Measurements from ENCODE around the gene ARHGEF10L. TPM values are rescaled to one million over a fixed set of nuclear protein-coding genes. Genes with fewer than 3 reads are reported as not detected.

The ARHGEF10L gene
- total RNA-seq, 2 donors from 2014 or later, result 26.0 to 39.7 TPM

DNA sequence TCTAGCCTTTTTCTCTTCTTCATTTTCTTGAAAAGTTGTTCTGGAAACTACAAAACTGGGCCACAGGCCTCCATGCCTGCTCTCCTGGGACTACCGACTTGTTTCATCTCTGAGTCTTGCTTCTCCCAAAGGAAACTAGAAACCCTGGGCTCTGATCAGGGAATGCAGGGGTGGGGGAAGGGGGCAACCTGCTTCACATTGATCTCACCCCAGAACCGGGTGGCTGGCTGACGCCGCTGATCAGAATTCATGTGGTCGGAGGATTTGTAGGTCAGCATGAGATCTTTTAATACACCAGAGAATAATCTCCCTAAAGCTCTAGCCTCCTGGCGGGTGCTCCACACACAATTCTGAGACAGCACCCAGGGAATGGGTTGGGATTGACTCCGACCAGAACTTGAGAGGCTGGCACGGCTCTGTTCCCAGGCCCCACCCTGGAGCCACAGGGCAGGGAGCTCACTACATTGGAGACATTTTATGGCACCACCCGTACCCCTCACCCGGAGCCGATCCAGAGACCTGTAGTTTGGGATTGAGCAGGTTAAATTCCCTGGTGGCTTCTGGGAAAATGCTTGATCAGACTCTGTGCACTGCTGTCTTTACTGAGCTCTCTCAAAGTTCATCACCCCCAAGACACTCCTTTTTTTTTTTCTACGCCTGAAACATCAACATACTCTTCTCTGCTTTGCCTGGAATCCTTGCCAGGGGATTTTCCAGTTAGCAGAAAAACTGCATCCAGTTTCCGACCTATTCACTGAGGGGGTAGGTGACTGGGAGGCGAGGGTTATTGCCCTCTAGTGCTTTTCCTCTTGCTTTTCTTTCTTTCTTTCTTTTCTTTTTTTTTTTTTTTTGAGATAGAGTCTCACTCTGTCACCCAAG is 12.2 kb upstream of the ARHGEF10L start:
- no peaks in the 10 kb centered on the region for H3K27me3 ChIP-seq (replicated peaks; ENCODE audit: insufficient read depth)
- H3K27ac ChIP-seq, result peak overlapping the region; percentile 52 to 64
- WGBS, result 43% methylated on average over 14 of the region's 14 CpGs
- H3K4me3 ChIP-seq, result no peak overlapping the region
- no peaks in the 10 kb centered on the region for H3K4me1 ChIP-seq (replicated peaks)
- no peaks in the 10 kb centered on the region for H3K9me3 ChIP-seq
- intact Hi-C loops (cut with DNase I), result no loop called here
- no peaks in the 10 kb centered on the region for H3K36me3 ChIP-seq
- DNase-seq (ENCODE audit: low spot score), result peak; percentile 43
- TF ChIP-seq, protein P1, sequence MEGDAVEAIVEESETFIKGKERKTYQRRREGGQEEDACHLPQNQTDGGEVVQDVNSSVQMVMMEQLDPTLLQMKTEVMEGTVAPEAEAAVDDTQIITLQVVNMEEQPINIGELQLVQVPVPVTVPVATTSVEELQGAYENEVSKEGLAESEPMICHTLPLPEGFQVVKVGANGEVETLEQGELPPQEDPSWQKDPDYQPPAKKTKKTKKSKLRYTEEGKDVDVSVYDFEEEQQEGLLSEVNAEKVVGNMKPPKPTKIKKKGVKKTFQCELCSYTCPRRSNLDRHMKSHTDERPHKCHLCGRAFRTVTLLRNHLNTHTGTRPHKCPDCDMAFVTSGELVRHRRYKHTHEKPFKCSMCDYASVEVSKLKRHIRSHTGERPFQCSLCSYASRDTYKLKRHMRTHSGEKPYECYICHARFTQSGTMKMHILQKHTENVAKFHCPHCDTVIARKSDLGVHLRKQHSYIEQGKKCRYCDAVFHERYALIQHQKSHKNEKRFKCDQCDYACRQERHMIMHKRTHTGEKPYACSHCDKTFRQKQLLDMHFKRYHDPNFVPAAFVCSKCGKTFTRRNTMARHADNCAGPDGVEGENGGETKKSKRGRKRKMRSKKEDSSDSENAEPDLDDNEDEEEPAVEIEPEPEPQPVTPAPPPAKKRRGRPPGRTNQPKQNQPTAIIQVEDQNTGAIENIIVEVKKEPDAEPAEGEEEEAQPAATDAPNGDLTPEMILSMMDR (IDR thresholded peaks at IDR 0.05), result no peak
- peak; percentile 39 for TF ChIP-seq POLR2A (IDR thresholded peaks at IDR 0.05)
- peak; percentile 69 for TF ChIP-seq POLR2AphosphoS5 (IDR thresholded peaks at IDR 0.05)

DNA sequence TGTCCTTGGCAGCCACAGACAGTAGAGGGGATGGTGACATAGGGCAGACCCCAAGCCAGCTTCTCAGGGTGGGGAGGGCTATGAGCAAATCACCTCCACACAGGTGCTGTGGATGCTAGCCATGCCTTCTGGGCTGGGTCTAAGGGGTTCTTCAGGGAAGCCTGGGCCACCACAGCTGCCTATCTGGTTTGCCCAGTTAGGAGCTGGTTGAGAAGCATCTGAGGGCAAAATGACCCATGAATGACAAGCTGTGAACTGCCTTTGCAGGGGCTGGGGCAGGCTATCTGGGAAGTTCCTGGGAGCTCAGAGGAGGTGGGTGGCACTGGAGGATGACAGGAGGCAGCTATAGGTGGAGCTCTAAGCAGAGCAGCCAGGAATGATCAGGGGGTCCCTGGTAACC is 10.1 kb upstream of the ARHGEF10L start:
- no peaks in the 10 kb centered on the region for H3K36me3 ChIP-seq
- no peaks in the 10 kb centered on the region for H3K4me1 ChIP-seq (replicated peaks)
- intact Hi-C loops (cut with DNase I), result no loop called here
- H3K9me3 ChIP-seq, result no peaks in the 10 kb centered on the region
- H3K27me3 ChIP-seq (replicated peaks; ENCODE audit: insufficient read depth), result no peaks in the 10 kb centered on the region
- H3K27ac ChIP-seq, result no peak overlapping the region
- DNase-seq (ENCODE audit: low spot score), result no peak
- TF ChIP-seq POLR2A (IDR thresholded peaks at IDR 0.05), result no peak
- TF ChIP-seq, protein P1 (IDR thresholded peaks at IDR 0.05), result no peak
- TF ChIP-seq POLR2AphosphoS5 (IDR thresholded peaks at IDR 0.05), result no peak
- H3K4me3 ChIP-seq, result no peak overlapping the region

DNA sequence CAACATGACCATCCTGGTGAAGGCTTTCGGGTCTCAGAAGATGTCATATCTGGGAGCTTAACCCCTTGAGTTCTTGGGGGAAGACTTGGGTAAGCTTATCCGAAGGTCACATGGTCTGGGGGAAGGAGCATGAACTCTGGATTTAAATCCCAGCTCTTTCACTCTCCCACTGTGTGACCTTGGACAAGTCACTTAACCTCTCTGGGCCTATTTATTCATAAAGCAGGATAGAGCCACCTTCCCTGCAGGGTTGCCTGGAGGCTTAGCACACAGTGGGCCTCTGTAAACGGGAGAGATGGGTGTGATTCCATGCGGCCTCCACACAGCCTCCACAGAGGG is 8.2 kb upstream of the ARHGEF10L start:
- no peak for DNase-seq (ENCODE audit: low spot score)
- WGBS, result 49% methylated on average over 4 of the region's 4 CpGs
- H3K27ac ChIP-seq, result peak overlapping the region; percentile 65 to 84
- H3K36me3 ChIP-seq, result no peaks in the 10 kb centered on the region
- no peak overlapping the region for H3K4me3 ChIP-seq
- intact Hi-C loops (cut with DNase I), result loop anchor here (1.0 kb wide), 1 partner anchor 38 kb away; no protein-coding TSS in a partner anchor
- no peaks in the 10 kb centered on the region for H3K9me3 ChIP-seq
- TF ChIP-seq, protein P1 (IDR thresholded peaks at IDR 0.05), result no peak
- TF ChIP-seq POLR2AphosphoS5 (IDR thresholded peaks at IDR 0.05) (no peak), POLR2A (IDR thresholded peaks at IDR 0.05) (no peak)
- no peaks in the 10 kb centered on the region for H3K27me3 ChIP-seq (replicated peaks; ENCODE audit: insufficient read depth)
- H3K4me1 ChIP-seq (replicated peaks), result no peaks in the 10 kb centered on the region

DNA sequence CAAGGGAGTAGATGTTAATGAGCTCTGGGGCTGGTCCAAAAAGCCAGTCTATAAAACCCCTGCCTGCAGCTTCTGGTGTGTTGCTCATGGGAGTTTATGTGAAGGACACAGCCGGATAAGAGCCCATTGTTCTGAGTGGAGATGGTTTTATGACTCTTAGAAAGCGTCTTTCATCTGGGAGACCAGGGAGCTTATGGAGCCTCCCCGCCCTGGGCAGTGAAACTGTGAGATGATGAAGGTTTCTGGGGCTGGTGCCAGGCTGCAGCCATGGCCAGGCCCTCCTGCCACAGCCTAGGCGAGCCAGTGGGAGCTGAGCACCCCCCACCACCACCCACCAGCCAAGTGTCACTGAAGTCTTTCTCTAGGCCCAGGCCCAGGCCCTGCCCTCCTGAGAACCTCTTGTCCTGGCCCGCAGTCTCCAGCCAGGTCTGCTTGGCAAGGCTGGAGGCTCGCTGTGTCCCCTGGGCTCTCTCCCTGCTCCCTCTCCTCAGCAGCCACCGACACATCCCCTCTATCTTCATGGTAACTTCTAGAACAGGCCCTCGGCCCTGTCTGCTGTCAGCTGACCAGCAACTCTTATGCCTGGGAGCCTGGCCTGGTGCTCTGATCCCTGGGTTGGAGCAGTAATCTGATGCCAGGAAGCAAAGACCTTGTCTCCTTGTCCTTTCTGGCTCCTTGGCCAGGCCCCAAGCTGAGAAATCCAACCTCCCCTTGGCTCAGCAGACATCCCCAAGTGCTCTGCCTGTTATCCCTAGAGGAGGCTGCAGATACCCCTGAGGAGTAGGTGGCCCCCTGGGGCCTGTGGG is 7.6 kb upstream of the ARHGEF10L start:
- no peak for TF ChIP-seq POLR2A (IDR thresholded peaks at IDR 0.05)
- TF ChIP-seq, protein P1 (IDR thresholded peaks at IDR 0.05), result no peak
- peak; percentile 70 for TF ChIP-seq POLR2AphosphoS5 (IDR thresholded peaks at IDR 0.05)
- WGBS, result 19% methylated on average over 8 of the region's 8 CpGs
- Histone ChIP-seq H3K4me1 (replicated peaks) (no peaks in the 10 kb centered on the region), H3K36me3 (no peaks in the 10 kb centered on the region), H3K27ac (peak overlapping the region; percentile 65 to 84), H3K9me3 (no peaks in the 10 kb centered on the region), H3K4me3 (no peak overlapping the region), H3K27me3 (replicated peaks; ENCODE audit: insufficient read depth) (no peaks in the 10 kb centered on the region)
- peak; percentile 80 for DNase-seq (ENCODE audit: low spot score)
- intact Hi-C loops (cut with DNase I), result loop anchor here (1.0 kb wide), 1 partner anchor 37 kb away; no protein-coding TSS in a partner anchor

All from prostate gland (tissue), 2 donors.